SK-N-SH treated with all-trans-retinoic acid at 6 μM for 48 hours (cell line): ENCODE data around the gene ALX4.

Source experiments
- ATAC-seq: fragments of 200-7000 bp; cut with Tn5 transposase; 3 replicates; pipeline ENCODE4 v1.9.1; 2020; ENCODE audit warnings: mild to moderate bottlenecking, moderate library complexity
- ARNTL ChIP-seq: fragments of 450-650 bp; formaldehyde crosslinking; IDR thresholded peaks from 2 replicates; pipeline ENCODE4 v1.5.0; 2020; ENCODE audit warnings: low read depth, mild to moderate bottlenecking, moderate library complexity, borderline replicate concordance
- BACH2 ChIP-seq: fragments of 250-450 bp; sonication (Bioruptor Pico); IDR thresholded peaks from 2 replicates; pipeline ENCODE4 v1.9.0; 2021; ENCODE audit warnings: mild to moderate bottlenecking, borderline replicate concordance
- CSDC2 ChIP-seq: fragments of 250-450 bp; sonication (Bioruptor Pico); IDR thresholded peaks from 2 replicates; pipeline ENCODE4 v1.5.0; 2020; ENCODE audit warnings: mild to moderate bottlenecking, moderate library complexity
- ESRRG ChIP-seq: fragments of 250-450 bp; sonication (Bioruptor Pico); IDR thresholded peaks from 2 replicates; pipeline ENCODE4 v1.6.1; 2021; ENCODE audit warnings: mild to moderate bottlenecking
- GLIS3 ChIP-seq: fragments of 250-450 bp; sonication (Bioruptor Pico); IDR thresholded peaks from 2 replicates; pipeline ENCODE4 v1.5.0; 2020; ENCODE audit warnings: mild to moderate bottlenecking, moderate library complexity
- ISL1 ChIP-seq: fragments of 250-450 bp; sonication (Bioruptor Pico); IDR thresholded peaks from 2 replicates; pipeline ENCODE4 v2.1.2; 2022; ENCODE audit warnings: mild to moderate bottlenecking, moderate library complexity
- OSR1 ChIP-seq: fragments of 250-450 bp; sonication (Bioruptor Pico); IDR thresholded peaks from 2 replicates; pipeline ENCODE4 v1.8.0; 2022; ENCODE audit warnings: moderate library complexity, mild to moderate bottlenecking, inconsistent platforms
- PPARA ChIP-seq: fragments of 250-450 bp; sonication (Bioruptor Pico); IDR thresholded peaks from 2 replicates; pipeline ENCODE4 v1.5.0; 2020; ENCODE audit warnings: mild to moderate bottlenecking, borderline replicate concordance
- RARB ChIP-seq: fragments of 250-450 bp; sonication (Bioruptor Pico); IDR thresholded peaks from 2 replicates; pipeline ENCODE4 v1.8.0; 2021; ENCODE audit warnings: mild to moderate bottlenecking, moderate library complexity
- SNAI2 ChIP-seq: fragments of 250-450 bp; sonication (Bioruptor Pico); IDR thresholded peaks from 2 replicates; pipeline ENCODE4 v1.5.0; 2020; ENCODE audit warnings: mild to moderate bottlenecking, moderate library complexity
- TCF4 ChIP-seq: fragments of 250-450 bp; sonication (Bioruptor Pico); IDR thresholded peaks from 2 replicates; pipeline ENCODE4 v1.8.0; 2021; ENCODE audit warnings: mild to moderate bottlenecking, moderate library complexity, borderline replicate concordance
- TOX ChIP-seq: fragments of 250-450 bp; sonication (Bioruptor Pico); IDR thresholded peaks from 2 replicates; pipeline ENCODE4 v1.8.0; 2021; ENCODE audit warnings: mild to moderate bottlenecking, moderate library complexity, borderline replicate concordance
- ZC3H10 ChIP-seq: fragments of 250-450 bp; sonication (Bioruptor Pico); IDR thresholded peaks from 2 replicates; pipeline ENCODE4 v1.5.1; 2021; ENCODE audit warnings: mild to moderate bottlenecking, moderate library complexity
- ZFP30 ChIP-seq: fragments of 450-650 bp; formaldehyde crosslinking; IDR thresholded peaks from 2 replicates; pipeline ENCODE4 v1.5.0; 2022; ENCODE audit warnings: mild to moderate bottlenecking, moderate library complexity
- ZNF565 ChIP-seq: fragments of 450-650 bp; formaldehyde crosslinking; conservative IDR thresholded peaks from 2 replicates; pipeline ENCODE4 v1.5.0; 2020; ENCODE audit warnings: low read depth, mild to moderate bottlenecking, moderate library complexity
- ZNF70 ChIP-seq: fragments of 450-650 bp; formaldehyde crosslinking; IDR thresholded peaks from 2 replicates; pipeline ENCODE4 v1.5.0; 2020; ENCODE audit warnings: mild to moderate bottlenecking, moderate library complexity
- TF ChIP-seq, protein P1 (sequence below): fragments of 250-450 bp; sonication (Bioruptor Pico); IDR thresholded peaks from 2 replicates; pipeline ENCODE4 v1.8.0; 2020; ENCODE audit warnings: mild to moderate bottlenecking, moderate library complexity, borderline replicate concordance
- TF ChIP-seq, protein P2 (sequence below): fragments of 250-450 bp; sonication (Bioruptor Pico); IDR thresholded peaks from 2 replicates; pipeline ENCODE4 v1.5.1; 2021; ENCODE audit warnings: mild to moderate bottlenecking, moderate library complexity
- TF ChIP-seq, protein P3 (sequence below): fragments of 250-450 bp; sonication (Bioruptor Pico); IDR thresholded peaks from 2 replicates; pipeline ENCODE4 v1.5.1; 2020; ENCODE audit warnings: low read depth, mild to moderate bottlenecking, moderate library complexity
- TF ChIP-seq, protein P4 (sequence below): fragments of 250-450 bp; sonication (Bioruptor Pico); IDR thresholded peaks from 2 replicates; pipeline ENCODE4 v1.8.0; 2021; ENCODE audit warnings: low read depth, mild to moderate bottlenecking, moderate library complexity, borderline replicate concordance

The ALX4 gene

DNA sequence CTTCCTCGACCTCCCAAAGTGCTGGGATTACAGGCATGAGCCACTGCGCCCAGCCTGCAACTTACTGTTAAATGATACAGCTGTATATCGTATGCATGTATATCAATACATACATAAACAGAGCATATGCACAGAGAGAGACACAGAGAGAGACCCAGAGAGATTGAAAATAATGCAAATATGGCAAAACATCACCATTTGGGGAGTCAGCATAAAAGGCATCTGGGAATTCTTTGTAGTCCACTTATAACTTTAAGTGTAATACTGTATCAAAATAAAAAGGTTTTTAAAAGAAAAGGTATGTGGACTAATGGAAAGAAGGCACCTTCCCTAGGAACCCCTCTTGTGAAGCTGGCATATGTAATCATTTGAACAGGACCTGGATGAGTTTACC is 21.8 kb downstream of the ALX4 start:
- no peak for ATAC-seq
- TF ChIP-seq PPARA (no peak), BACH2 (CRISPR knock-in tag) (no peak), TCF4 (CRISPR knock-in tag) (no peak)

DNA sequence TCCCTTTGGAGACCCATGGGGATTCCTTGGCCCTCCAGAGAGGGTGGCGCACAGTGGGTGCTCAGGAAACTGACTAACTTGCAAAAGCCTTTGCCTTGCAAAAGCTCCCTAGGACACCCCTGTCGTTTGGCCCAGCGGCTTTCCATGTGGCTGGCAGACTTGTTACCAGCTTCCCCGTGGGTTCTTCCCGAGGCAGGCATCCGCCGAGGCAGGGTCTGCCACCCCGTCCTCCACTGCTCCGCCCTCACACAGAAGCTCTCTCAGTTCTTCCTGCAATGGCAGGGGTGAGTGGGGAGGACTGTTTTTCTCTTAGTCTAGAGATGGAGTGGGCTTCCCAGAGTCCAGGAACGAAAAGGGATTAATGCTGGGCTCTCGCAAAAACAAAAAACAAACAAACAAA is 23.0 kb downstream of the ALX4 start:
- ATAC-seq: no peak
- no peak for TF ChIP-seq ARNTL (CRISPR knock-in tag)
- TF ChIP-seq CSDC2 (CRISPR knock-in tag): no peak
- TF ChIP-seq OSR1 (CRISPR knock-in tag): no peak
- no peak for TF ChIP-seq ISL1 (CRISPR knock-in tag)
- TF ChIP-seq TCF4 (CRISPR knock-in tag): no peak
- TF ChIP-seq, protein P1, sequence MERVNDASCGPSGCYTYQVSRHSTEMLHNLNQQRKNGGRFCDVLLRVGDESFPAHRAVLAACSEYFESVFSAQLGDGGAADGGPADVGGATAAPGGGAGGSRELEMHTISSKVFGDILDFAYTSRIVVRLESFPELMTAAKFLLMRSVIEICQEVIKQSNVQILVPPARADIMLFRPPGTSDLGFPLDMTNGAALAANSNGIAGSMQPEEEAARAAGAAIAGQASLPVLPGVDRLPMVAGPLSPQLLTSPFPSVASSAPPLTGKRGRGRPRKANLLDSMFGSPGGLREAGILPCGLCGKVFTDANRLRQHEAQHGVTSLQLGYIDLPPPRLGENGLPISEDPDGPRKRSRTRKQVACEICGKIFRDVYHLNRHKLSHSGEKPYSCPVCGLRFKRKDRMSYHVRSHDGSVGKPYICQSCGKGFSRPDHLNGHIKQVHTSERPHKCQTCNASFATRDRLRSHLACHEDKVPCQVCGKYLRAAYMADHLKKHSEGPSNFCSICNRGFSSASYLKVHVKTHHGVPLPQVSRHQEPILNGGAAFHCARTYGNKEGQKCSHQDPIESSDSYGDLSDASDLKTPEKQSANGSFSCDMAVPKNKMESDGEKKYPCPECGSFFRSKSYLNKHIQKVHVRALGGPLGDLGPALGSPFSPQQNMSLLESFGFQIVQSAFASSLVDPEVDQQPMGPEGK (CRISPR knock-in tag): no peak

DNA sequence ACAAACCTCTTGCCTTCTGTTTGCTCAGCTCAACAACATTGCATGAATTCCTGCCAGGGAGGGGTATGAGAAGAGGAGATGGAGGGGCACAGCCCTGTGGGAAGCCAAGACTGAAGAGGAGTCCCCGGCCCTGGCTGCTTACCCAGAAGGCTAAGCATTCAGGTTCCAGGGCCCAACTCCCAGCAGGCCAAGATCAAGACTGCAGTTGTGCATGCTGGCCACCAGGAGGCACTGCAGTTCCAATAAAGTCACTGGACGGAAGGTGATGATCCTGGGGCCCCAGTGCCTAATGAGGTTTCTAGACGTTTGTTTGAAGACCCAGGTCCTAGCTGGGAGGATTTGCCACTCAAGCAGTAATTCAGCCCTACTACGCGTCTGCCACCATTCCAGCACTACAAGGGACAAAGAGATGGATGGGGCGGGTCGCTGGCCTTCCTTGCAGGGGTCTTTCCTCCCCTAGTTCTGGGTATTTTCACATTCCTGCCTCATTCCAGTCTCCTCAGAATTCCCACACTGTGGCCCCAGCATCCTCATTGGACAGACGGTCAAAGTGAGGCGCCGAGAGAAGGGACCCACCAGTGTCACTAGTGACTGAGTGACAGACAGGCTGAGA is 23.6 kb downstream of the ALX4 start:
- no peak for TF ChIP-seq ZFP30
- TF ChIP-seq, protein P2, sequence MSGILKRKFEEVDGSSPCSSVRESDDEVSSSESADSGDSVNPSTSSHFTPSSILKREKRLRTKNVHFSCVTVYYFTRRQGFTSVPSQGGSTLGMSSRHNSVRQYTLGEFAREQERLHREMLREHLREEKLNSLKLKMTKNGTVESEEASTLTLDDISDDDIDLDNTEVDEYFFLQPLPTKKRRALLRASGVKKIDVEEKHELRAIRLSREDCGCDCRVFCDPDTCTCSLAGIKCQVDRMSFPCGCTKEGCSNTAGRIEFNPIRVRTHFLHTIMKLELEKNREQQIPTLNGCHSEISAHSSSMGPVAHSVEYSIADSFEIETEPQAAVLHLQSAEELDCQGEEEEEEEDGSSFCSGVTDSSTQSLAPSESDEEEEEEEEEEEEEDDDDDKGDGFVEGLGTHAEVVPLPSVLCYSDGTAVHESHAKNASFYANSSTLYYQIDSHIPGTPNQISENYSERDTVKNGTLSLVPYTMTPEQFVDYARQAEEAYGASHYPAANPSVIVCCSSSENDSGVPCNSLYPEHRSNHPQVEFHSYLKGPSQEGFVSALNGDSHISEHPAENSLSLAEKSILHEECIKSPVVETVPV: no peak
- no peak for TF ChIP-seq PPARA
- TF ChIP-seq, protein P3, sequence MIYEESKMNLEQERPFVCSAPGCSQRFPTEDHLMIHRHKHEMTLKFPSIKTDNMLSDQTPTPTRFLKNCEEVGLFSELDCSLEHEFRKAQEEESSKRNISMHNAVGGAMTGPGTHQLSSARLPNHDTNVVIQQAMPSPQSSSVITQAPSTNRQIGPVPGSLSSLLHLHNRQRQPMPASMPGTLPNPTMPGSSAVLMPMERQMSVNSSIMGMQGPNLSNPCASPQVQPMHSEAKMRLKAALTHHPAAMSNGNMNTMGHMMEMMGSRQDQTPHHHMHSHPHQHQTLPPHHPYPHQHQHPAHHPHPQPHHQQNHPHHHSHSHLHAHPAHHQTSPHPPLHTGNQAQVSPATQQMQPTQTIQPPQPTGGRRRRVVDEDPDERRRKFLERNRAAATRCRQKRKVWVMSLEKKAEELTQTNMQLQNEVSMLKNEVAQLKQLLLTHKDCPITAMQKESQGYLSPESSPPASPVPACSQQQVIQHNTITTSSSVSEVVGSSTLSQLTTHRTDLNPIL: no peak
- TF ChIP-seq ISL1 (CRISPR knock-in tag): no peak
- TF ChIP-seq, protein P1 (CRISPR knock-in tag): no peak
- TF ChIP-seq ARNTL (CRISPR knock-in tag): no peak
- TF ChIP-seq, protein P4, sequence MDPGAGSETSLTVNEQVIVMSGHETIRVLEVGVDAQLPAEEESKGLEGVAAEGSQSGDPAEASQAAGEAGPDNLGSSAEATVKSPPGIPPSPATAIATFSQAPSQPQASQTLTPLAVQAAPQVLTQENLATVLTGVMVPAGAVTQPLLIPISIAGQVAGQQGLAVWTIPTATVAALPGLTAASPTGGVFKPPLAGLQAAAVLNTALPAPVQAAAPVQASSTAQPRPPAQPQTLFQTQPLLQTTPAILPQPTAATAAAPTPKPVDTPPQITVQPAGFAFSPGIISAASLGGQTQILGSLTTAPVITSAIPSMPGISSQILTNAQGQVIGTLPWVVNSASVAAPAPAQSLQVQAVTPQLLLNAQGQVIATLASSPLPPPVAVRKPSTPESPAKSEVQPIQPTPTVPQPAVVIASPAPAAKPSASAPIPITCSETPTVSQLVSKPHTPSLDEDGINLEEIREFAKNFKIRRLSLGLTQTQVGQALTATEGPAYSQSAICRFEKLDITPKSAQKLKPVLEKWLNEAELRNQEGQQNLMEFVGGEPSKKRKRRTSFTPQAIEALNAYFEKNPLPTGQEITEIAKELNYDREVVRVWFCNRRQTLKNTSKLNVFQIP (CRISPR knock-in tag): no peak
- no peak for TF ChIP-seq GLIS3 (CRISPR knock-in tag)
- TF ChIP-seq ZNF565 (CRISPR knock-in tag): no peak
- TF ChIP-seq ZNF70 (CRISPR knock-in tag): no peak
- no peak for TF ChIP-seq CSDC2 (CRISPR knock-in tag)
- TF ChIP-seq ZC3H10 (CRISPR knock-in tag): no peak
- no peak for TF ChIP-seq TOX (CRISPR knock-in tag)
- ATAC-seq: peak; percentile 85

DNA sequence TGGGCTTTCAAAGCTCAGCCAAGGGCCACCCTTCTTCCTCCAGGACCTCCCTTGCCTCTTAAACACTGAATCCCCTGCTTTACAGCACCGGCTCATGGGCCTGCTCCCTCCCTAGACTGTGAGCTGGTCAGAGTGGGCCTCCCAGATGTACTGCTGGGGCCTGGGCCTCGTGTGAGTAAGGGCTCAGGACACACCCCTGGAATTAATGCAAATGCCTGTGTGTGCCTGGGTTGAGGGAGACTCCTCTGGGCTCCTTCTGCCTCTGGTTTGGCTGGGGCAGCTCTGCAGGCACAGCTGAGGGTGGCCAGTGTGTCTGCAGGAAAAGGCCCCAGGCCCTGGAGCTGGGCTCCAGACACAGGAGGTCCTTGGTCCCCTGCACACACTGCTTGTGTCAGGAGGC is 24.2 kb downstream of the ALX4 start:
- TF ChIP-seq PPARA (no peak), TCF4 (CRISPR knock-in tag) (no peak), GLIS3 (CRISPR knock-in tag) (no peak), BACH2 (CRISPR knock-in tag) (no peak), ZNF565 (CRISPR knock-in tag) (no peak), SNAI2 (CRISPR knock-in tag) (no peak), ESRRG (CRISPR knock-in tag) (no peak), RARB (CRISPR knock-in tag) (no peak)
- TF ChIP-seq, protein P2: no peak
- TF ChIP-seq, protein P3: no peak
- TF ChIP-seq, all 23 proteins: peak for 0
- ATAC-seq: peak; percentile 23
